Measurements from ENCODE around the gene ATG101.

The ATG101 gene

DNA sequence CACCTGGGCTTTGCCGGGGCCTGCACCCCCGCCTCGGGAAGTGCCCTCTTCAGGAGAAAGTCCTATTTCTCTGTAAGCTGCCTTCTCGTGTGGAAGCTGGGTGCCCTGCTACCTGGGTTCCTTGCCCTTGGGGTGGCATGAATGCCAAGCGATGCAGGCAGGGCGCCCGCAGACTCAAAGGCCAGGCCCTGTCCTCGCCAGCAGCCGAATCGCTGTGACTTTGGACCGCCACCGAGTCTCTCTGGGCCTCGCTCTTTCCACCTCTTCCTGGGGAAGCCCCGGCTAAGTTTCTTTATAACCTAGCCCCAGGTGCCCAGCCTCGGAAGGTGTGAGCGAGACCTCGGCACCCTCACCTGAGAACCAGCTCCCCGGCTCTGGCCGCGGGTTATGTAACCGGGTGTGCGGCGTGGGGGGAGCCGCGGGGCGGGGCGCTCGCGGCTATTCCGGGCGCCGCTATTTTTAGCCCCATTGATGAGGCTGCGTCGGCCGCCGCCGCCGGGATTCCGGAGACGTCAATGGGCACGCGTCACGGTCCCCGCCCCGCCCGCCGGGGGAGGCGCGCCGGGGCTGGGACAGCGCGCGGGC is 33.1 kb upstream of the ATG101 start:
- no peak for TF ChIP-seq Cebpa-rat (IDR thresholded peaks at IDR 0.05)
- Histone ChIP-seq H3K27ac (peak overlapping the region; percentile 24 to 80 (median 61); a peak in 19 of 22 replicates), H3K9me3 (replicated peaks in 1 of 11) (no peaks in the 10 kb centered on the region), H3K4me3 (peak overlapping the region; percentile 64 to 82 (median 72)), H4K20me1 (peaks cover 0 to 36% (median 6%) of the 10 kb centered on the region in 11 experiments; a peak in 5 of 22 replicates), H3K27me3 (peaks cover 0 to 8% (median 0%) of the 10 kb centered on the region in 11 experiments; a peak in 2 of 22 replicates), H3K4me1 (peaks cover 47 to 94% (median 86%) of the 10 kb centered on the region in 10 experiments), H3K36me3 (no peaks in the 10 kb centered on the region), H3K9ac (peak overlapping the region in 9 of 11 experiments; percentile 27 to 92 (median 74); a peak in 15 of 22 replicates), H3K4me2 (peak overlapping the region; percentile 97 to 100 (median 99))

DNA sequence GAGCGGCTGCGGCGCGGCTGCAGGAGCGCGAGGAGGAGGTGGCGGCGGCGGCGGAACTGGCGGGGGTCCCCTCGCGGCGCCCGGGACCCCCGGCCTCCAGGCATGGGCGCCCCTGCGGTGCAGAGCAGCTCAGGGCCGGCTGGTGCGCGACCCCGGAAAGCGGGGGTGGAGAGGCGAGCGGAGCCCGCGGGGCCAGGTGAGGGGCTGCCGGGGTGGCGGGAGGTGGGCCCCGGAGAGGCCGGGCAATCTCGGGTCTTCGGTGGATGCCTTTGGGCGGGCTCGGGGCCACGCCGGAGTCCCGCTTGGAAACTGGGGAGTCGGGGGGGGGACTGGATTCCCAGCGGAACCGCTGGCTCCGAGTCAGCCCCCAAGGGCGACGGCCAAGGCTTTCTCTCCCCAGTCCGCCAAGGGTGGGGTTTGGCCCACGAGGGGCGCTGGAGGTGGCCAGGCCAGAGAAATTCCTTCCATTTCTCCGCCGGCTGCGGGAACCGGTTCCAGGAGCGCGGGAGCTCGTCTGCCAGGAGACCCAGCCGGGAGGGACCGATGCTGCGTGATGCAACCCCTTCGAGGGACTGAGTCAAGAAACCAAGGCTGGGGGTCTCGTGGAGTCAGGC is 32.4 kb upstream of the ATG101 start:
- peaks cover 0 to 8% (median 0%) of the 10 kb centered on the region in 11 experiments; a peak in 2 of 22 replicates for H3K27me3 ChIP-seq
- H3K4me2 ChIP-seq = peak overlapping the region; percentile 97 to 100 (median 99)
- TF ChIP-seq Cebpa-rat (IDR thresholded peaks at IDR 0.05) = no peak
- H3K9ac ChIP-seq = peak overlapping the region; percentile 69 to 92 (median 81)
- H3K4me1 ChIP-seq = peaks cover 54 to 94% (median 86%) of the 10 kb centered on the region in 10 experiments
- peaks cover 0 to 42% (median 6%) of the 10 kb centered on the region in 11 experiments; a peak in 6 of 22 replicates for H4K20me1 ChIP-seq
- no peaks in the 10 kb centered on the region for H3K9me3 ChIP-seq (replicated peaks in 1 of 11)
- no peaks in the 10 kb centered on the region for H3K36me3 ChIP-seq
- H3K4me3 ChIP-seq = peak overlapping the region; percentile 64 to 82 (median 72)
- peak overlapping the region; percentile 60 to 88 (median 74) for H3K27ac ChIP-seq

DNA sequence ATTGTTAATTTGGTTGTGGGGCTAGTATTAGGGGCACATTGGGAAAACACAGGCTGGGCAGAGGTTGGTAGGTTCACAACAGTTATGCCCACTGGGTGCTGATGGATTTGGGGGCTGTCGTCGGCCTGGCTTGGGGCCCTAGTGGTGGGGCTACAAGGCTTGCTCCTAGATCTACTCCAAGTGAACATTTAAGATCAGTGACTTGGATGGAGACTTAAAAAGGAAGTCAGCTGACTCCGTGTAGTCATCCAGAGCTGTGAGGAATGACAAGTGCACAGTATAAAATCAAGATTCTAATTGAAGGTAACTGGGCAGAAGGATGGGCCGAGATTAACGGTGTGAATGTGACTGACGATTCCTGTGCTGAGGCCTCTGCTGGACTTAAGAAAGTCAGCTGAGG is 31.3 kb upstream of the ATG101 start:
- H3K9ac ChIP-seq = peak overlapping the region in 6 of 11 experiments; percentile 37 to 92 (median 84); a peak in 9 of 22 replicates

DNA sequence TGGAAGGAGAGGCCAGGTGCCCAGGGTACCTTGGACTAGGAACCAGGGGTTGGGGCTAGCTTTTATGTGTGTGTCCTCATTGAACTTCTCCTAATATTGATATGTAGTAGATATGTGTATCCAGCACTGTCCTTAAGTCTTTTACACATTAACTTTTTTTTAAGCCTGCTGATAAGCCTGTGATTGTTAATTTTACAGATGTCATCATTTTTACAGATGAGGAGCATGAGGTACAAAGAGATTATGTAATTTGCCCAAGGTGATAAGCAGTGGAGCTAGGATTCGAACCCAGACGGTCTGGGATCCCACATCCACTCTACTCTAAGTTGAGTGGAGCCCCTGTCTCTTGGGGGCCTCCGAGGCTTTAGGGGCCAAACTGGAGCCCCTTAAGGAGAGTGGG is 28.7 kb upstream of the ATG101 start:
- Histone ChIP-seq H3K4me1 (peaks cover 51 to 88% (median 75%) of the 10 kb centered on the region in 10 experiments), H3K9ac (no peak overlapping the region), H3K27me3 (peaks cover 0 to 3% (median 0%) of the 10 kb centered on the region in 11 experiments; a peak in 1 of 22 replicates), H3K27ac (no peak overlapping the region; a peak in 1 of 22 replicates), H3K4me2 (peak overlapping the region in 9 of 11 experiments; percentile 69 to 99 (median 88); a peak in 17 of 22 replicates), H3K36me3 (peaks cover 0 to 10% (median 0%) of the 10 kb centered on the region in 11 experiments; a peak in 2 of 22 replicates), H4K20me1 (peaks cover 0 to 49% (median 6%) of the 10 kb centered on the region in 11 experiments; a peak in 6 of 22 replicates), H3K4me3 (no peak overlapping the region), H3K9me3 (replicated peaks in 1 of 11) (no peaks in the 10 kb centered on the region)
- TF ChIP-seq Cebpa-rat (IDR thresholded peaks at IDR 0.05) = no peak

More for the DNA sequence above, 31.3 kb upstream of the ATG101 start:
- no peaks in the 10 kb centered on the region for H3K9me3 ChIP-seq (replicated peaks in 1 of 11)
- peaks cover 0 to 49% (median 6%) of the 10 kb centered on the region in 11 experiments; a peak in 6 of 22 replicates for H4K20me1 ChIP-seq
- peaks cover 57 to 96% (median 88%) of the 10 kb centered on the region in 10 experiments for H3K4me1 ChIP-seq
- H3K27me3 ChIP-seq = peaks cover 0 to 8% (median 0%) of the 10 kb centered on the region in 11 experiments; a peak in 2 of 22 replicates
- peak overlapping the region in 5 of 10 experiments; percentile 72 to 82 (median 78); a peak in 9 of 20 replicates for H3K4me3 ChIP-seq
- peaks cover 0 to 6% (median 0%) of the 10 kb centered on the region in 11 experiments; a peak in 1 of 22 replicates for H3K36me3 ChIP-seq
- H3K4me2 ChIP-seq = peak overlapping the region; percentile 97 to 100 (median 99)
- no peak for TF ChIP-seq Cebpa-rat (IDR thresholded peaks at IDR 0.05)
- 0 out of 22 replicates have a peak overlapping the region, but pooled peaks of 1 of the 11 experiments have one; percentile 10 for H3K27ac ChIP-seq

DNA sequence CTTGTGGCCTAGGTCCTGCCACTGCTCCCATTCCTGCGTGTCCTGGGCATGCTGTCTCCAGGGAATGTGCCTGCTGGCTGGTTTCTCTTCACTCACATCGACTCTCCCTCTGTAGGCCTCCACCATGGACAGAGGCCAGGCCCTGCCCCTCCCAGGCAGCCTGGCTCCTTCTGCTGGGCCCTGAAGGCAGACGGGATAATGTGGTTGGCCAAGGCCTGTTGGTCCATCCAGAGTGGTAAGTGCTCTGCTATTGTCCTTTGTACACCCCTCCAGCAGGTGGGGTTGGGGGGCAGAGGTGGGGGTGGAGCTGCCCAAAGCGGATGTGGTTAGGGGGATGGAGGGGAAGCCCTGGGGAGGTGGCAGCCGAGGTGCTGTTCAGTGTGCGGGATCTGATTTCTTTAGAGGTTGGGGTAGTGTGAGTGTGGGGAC is 28.1 kb upstream of the ATG101 start:
- no peak for TF ChIP-seq Cebpa-rat (IDR thresholded peaks at IDR 0.05)
- peak overlapping the region in 5 of 11 experiments; percentile 20 to 58 (median 33); a peak in 7 of 22 replicates for H3K27ac ChIP-seq
- peaks cover 51 to 88% (median 75%) of the 10 kb centered on the region in 10 experiments for H3K4me1 ChIP-seq
- H3K9ac ChIP-seq = peak overlapping the region in 6 of 11 experiments; percentile 2 to 55 (median 8); a peak in 6 of 22 replicates
- no peak overlapping the region for H3K4me3 ChIP-seq
- H3K36me3 ChIP-seq = peaks cover 0 to 10% (median 0%) of the 10 kb centered on the region in 11 experiments; a peak in 2 of 22 replicates
- peaks cover 0 to 49% (median 5%) of the 10 kb centered on the region in 11 experiments; a peak in 6 of 22 replicates for H4K20me1 ChIP-seq
- H3K9me3 ChIP-seq (replicated peaks in 1 of 11) = no peaks in the 10 kb centered on the region
- peak overlapping the region; percentile 68 to 93 (median 80) for H3K4me2 ChIP-seq
- no peaks in the 10 kb centered on the region; a peak in 1 of 22 replicates for H3K27me3 ChIP-seq

DNA sequence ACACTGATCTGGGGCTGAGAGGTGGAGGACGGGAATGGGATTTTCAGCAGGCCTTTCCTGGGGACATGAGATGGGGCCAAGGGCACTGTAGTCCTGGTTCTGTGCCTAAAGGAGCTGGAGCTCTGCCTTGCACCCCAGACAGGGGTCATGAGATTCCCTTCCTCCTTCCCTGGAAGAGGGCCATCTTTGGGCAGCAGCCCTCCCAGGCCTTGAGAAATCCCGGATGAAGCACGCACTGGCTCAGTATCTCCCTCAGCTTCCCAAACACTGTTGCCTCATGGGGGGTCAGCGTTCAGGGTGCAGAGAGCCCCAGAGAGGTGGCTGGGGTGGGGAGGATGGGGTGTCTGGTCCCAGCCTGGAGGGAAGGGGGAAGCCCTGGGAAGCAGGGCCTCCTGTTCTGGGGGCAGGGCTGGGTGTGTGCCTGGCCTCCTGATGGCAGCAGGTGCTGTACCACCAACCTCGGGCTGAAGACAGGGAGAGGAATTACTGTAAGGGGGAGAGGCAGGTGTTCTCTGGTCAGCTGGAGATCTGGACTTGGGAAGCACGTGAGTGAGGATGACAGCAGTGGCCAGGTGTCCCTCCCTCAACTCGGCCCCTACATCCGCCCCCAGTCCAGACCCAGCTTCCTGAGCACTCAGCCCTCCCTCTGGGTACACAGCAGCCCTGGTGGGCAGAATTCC is 26.9 kb upstream of the ATG101 start:
- Histone ChIP-seq H3K4me2 (peak overlapping the region; percentile 68 to 93 (median 80)), H3K9me3 (replicated peaks in 1 of 11) (no peaks in the 10 kb centered on the region), H3K27ac (peak overlapping the region in 2 of 11 experiments; percentile 33 to 58; a peak in 6 of 22 replicates), H3K4me3 (no peak overlapping the region), H3K27me3 (no peaks in the 10 kb centered on the region), H4K20me1 (peaks cover 0 to 49% (median 5%) of the 10 kb centered on the region in 11 experiments; a peak in 6 of 22 replicates), H3K9ac (peak overlapping the region in 5 of 11 experiments; percentile 2 to 55 (median 3); a peak in 5 of 22 replicates), H3K36me3 (peaks cover 0 to 10% (median 0%) of the 10 kb centered on the region in 11 experiments; a peak in 2 of 22 replicates), H3K4me1 (peaks cover 57 to 88% (median 74%) of the 10 kb centered on the region in 10 experiments)
- no peak for TF ChIP-seq Cebpa-rat (IDR thresholded peaks at IDR 0.05)

DNA sequence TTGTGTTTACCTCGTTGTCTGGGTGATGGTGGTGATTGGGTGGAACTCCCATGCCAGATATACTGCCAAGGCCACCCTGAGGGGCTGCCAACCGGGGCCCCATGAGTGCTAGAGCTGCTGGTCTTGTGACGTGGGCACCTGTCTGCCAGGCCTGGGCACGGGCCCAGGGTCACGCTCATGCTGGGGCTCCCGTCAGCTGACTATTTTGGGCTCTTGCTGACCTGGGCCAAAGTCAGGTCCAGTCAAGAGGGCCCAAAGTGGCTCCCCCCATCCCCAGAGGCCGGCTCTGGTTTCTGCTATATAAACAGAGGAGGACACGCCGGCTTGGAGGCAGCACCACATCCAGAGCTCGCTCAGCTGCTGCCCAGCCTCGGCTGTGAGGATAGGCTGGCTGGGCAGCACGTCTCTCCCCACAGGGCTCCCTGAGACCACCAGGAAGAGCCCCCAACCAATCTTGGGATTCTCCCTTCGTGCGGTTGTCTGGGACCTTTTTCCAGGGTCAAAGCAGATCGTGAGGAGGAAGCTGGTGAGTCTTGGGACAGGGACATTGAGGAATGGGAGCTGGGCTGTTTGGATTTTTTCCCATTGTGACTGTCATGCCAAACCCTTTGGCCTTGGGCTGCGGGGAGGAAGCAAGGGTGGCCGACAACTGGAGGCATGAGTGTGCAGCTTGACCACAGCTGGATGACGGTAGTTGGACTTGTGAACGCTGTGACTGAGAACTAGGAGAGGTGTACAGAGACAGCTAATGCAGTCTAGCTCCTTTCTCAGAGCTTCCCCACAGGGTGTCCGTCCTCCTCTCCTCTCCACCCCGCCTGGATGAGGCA is 26.2 kb upstream of the ATG101 start:
- peaks cover 0 to 44% (median 2%) of the 10 kb centered on the region in 11 experiments; a peak in 6 of 22 replicates for H4K20me1 ChIP-seq
- no peak overlapping the region for H3K4me3 ChIP-seq
- peaks cover 51 to 81% (median 67%) of the 10 kb centered on the region in 10 experiments for H3K4me1 ChIP-seq

More for the DNA sequence above, 26.2 kb upstream of the ATG101 start:
- Histone ChIP-seq H3K27me3 (no peaks in the 10 kb centered on the region), H3K9me3 (replicated peaks in 1 of 11) (no peaks in the 10 kb centered on the region), H3K9ac (peak overlapping the region in 1 of 11 experiments; percentile 12; a peak in 2 of 22 replicates), H3K4me2 (peak overlapping the region in 6 of 11 experiments; percentile 69 to 88 (median 81); a peak in 11 of 22 replicates), H3K27ac (no peak overlapping the region; a peak in 1 of 22 replicates), H3K36me3 (peaks cover 0 to 10% (median 0%) of the 10 kb centered on the region in 11 experiments; a peak in 2 of 22 replicates)
- TF ChIP-seq Cebpa-rat (IDR thresholded peaks at IDR 0.05) = no peak

All from BLaER1 treated with 17β-estradiol and CSF1 and Interleukin-3, amounts not matched to agents 10 nM and 100 nM (cell line).